Kidney (tissue), 14 donors: ENCODE measurements around the gene ECT2L. TPM values are rescaled to one million over a fixed set of nuclear protein-coding genes. Genes with fewer than 3 reads are reported as not detected.

Source experiments
- DNase-seq, 5 donors: peaks; one replicate each; pipeline ENCODE4 v3.0.0-alpha.2; 2013 to 2020
- FAIRE-seq: peaks from 2 replicates; lab custom pipeline; 2012; peaks lifted over from hg19 to GRCh38; lab: Jason Lieb, UNC
- H3K27ac ChIP-seq, 2 donors: one replicate each; pipeline ENCODE4 v1.7.0; 2013; ENCODE audit warnings: low read depth in 2 of 2, low read length in 2 of 2, inconsistent platforms in 1 of 2
- H3K27me3 ChIP-seq: one replicate; pipeline ENCODE4 v1.7.1; 2013; ENCODE audit warnings: low read length, inconsistent platforms; ENCODE audit not compliant: control insufficient read depth, insufficient read depth
- H3K36me3 ChIP-seq, 3 donors: one replicate each; pipeline versions ENCODE4 v1.7.0 to v1.7.1; 2013; ENCODE audit warnings: low read length in 3 of 3, control low read depth in 1 of 3, inconsistent platforms in 1 of 3; ENCODE audit not compliant: insufficient read depth in 3 of 3, control insufficient read depth in 2 of 3
- H3K4me1 ChIP-seq, 3 donors: one replicate each; pipeline versions ENCODE4 v1.7.0 to v1.7.1; 2013; ENCODE audit warnings: low read length in 3 of 3, inconsistent platforms in 1 of 3, low read depth in 1 of 3; ENCODE audit not compliant: control insufficient read depth in 2 of 3, insufficient read depth in 2 of 3
- H3K4me3 ChIP-seq, 3 donors: one replicate each; pipeline versions ENCODE4 v1.7.0 to v1.8.1; 2013; ENCODE audit warnings: low read length in 3 of 3, control low read depth in 1 of 3, inconsistent platforms in 1 of 3
- H3K9ac ChIP-seq, 3 donors: one replicate each; pipeline versions ENCODE4 v1.7.0 to v1.7.1; 2013; ENCODE audit warnings: low read length in 3 of 3, control low read depth in 1 of 3, inconsistent platforms in 1 of 3
- H3K9me3 ChIP-seq, 3 donors: one replicate each; pipeline versions ENCODE4 v1.7.0 to v1.7.1; 2013; ENCODE audit warnings: low read length in 3 of 3, control low read depth in 1 of 3, inconsistent platforms in 1 of 3; ENCODE audit not compliant: control insufficient read depth in 2 of 3, insufficient read depth in 1 of 3
- intact Hi-C: fragments of 100-400 bp; cut with DNase I; formaldehyde crosslinking; loops from one replicate; pipeline ENCODE4 v1.11.1; 2022
- polyA plus RNA-seq: library from polyadenylated mRNA; stranded (reverse); fragments of 350-450 nt; fragmentation: Illumina TruSeq; extraction: RNeasy Lipid Tissue Mini Kit (QIAGEN cat#74804); gene quantifications from one replicate; pipeline ENCODE4 v1.2.3, GENCODE V29; 2014; ENCODE audit warnings: low read depth, low replicate concordance; ENCODE audit not compliant: insufficient read depth
- total RNA-seq: library from RNA; stranded (reverse); fragmentation: NEBNext Ultra II Directional; extraction: Animal tissue kit (Norgen Biotek cat#: 25700); gene quantifications from one replicate; pipeline ENCODE4 v1.2.1, GENCODE V29; 2021
- TF ChIP-seq, protein P1 (sequence below): IDR thresholded peaks from 3 replicates; pipeline ENCODE4 v1.5.1; 2012; ENCODE audit warnings: mild to moderate bottlenecking, moderate library complexity, borderline replicate concordance; ENCODE audit not compliant: insufficient read depth; ENCODE audit errors: extremely low read depth
- donor health status: control.
- donor health status: control.
- donor health status: control.
- donor health status: control.
- donor health status: control.
- donor health status: DM: yes; HTN: yes; CAD: no.
- donor health status: Normal renal cell carcinoma (clear cell type).

The ECT2L gene
- total and polyA plus RNA-seq, 2 donors from 2014 or later, result 0.13 TPM; not detected in 1

DNA sequence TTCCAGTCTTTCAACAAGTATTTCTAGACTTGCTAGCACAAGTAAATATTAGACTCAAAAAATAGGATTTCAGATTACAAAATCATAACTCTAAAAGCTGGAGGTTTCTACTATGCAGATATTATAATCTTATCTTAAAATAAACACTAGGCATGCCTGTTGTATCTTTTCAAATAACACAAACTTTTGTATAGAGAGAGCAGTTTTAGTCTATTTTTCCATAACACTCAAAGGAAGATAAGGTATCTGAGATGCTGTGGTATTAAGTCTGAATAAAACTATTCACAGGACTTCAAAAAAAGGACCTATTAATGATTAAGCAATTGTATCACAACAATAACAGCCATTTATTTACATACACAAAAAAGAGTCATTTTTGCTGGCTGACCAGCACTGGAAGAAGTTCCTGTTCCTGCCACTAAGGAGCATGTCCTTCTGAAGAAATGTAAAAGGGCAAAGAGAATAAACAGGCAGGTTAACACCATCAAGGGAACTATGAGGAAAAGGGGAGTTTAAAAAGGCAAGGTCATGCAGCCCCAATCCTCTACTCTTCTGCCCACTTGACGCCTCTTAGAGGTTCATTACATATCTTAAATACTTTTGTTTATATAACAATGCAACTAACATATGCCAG is 152.8 kb downstream of the ECT2L start:
- FAIRE-seq (no peak), DNase-seq (no peak)
- intact Hi-C loops, result no loop called here

DNA sequence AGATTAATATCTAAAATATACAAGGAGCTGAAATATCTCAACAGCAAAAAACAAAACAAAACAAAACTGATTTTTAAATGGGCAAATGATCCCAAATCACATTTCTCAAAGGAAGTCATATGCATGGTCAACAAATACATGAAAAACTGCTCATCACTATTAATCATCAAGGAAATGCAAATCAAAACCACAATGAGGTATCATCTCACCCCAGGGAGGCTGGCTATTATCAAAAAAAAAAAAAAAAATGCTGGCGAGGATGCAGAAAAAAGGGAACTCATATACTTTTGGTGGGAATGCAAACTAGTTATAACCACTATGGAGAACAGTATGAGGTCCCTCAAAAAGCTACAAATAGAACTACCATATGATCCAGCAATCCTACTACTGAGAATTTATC is 157.6 kb downstream of the ECT2L start:
- TF ChIP-seq, protein P1, sequence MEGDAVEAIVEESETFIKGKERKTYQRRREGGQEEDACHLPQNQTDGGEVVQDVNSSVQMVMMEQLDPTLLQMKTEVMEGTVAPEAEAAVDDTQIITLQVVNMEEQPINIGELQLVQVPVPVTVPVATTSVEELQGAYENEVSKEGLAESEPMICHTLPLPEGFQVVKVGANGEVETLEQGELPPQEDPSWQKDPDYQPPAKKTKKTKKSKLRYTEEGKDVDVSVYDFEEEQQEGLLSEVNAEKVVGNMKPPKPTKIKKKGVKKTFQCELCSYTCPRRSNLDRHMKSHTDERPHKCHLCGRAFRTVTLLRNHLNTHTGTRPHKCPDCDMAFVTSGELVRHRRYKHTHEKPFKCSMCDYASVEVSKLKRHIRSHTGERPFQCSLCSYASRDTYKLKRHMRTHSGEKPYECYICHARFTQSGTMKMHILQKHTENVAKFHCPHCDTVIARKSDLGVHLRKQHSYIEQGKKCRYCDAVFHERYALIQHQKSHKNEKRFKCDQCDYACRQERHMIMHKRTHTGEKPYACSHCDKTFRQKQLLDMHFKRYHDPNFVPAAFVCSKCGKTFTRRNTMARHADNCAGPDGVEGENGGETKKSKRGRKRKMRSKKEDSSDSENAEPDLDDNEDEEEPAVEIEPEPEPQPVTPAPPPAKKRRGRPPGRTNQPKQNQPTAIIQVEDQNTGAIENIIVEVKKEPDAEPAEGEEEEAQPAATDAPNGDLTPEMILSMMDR, result no peak
- DNase-seq (no peak), FAIRE-seq (no peak)
- H3K27me3 ChIP-seq, result no peaks in the 10 kb centered on the region
- H3K9ac ChIP-seq, result no peak overlapping the region
- H3K9me3 ChIP-seq, result no peaks in the 10 kb centered on the region
- no peaks in the 10 kb centered on the region for H3K36me3 ChIP-seq
- H3K4me3 ChIP-seq, result no peak overlapping the region
- intact Hi-C loops, result no loop called here
- peaks cover 0 to 13% (median 4%) of the 10 kb centered on the region in 3 donors for H3K4me1 ChIP-seq
- no peak overlapping the region for H3K27ac ChIP-seq

More for the DNA sequence above, 152.8 kb downstream of the ECT2L start:
- Histone ChIP-seq H3K9me3 (no peaks in the 10 kb centered on the region), H3K27ac (no peak overlapping the region), H3K9ac (no peak overlapping the region), H3K27me3 (no peaks in the 10 kb centered on the region), H3K4me1 (peaks cover 0 to 5% (median 4%) of the 10 kb centered on the region in 3 donors), H3K36me3 (peaks cover 0 to 4% (median 2%) of the 10 kb centered on the region in 3 donors), H3K4me3 (no peak overlapping the region)
- TF ChIP-seq, protein P1, result no peak

Other genes with a start within 250 kb of the ECT2L start
- 30.2 TPM for gene CCDC28A, start 22.3 kb upstream of the ECT2L start, total RNA-seq
- gene CCDC28A, start 22.3 kb upstream of the ECT2L start, polyA plus RNA-seq, result 70.0 TPM
- gene REPS1, start 192.2 kb downstream of the ECT2L start, total RNA-seq, result 37.0 TPM
- gene REPS1, start 192.2 kb downstream of the ECT2L start, polyA plus RNA-seq, result 33.4 TPM
- gene ABRACL, start 232.7 kb downstream of the ECT2L start, total RNA-seq, result 24.9 TPM
- gene ABRACL, start 232.7 kb downstream of the ECT2L start, polyA plus RNA-seq, result 51.3 TPM